Body of pancreas (tissue), 4 donors: ENCODE measurements around the gene MAGIX. TPM values are rescaled to one million over a fixed set of nuclear protein-coding genes. Genes with fewer than 3 reads are reported as not detected.

Experiments
- ATAC-seq: fragments of 150-250 bp; one replicate; pipeline ENCODE4 v1.9.1; 2016
- DNase-seq, 4 donors: peaks; one replicate each; pipeline ENCODE4 v3.0.0-alpha.2; 2019
- H3K27ac ChIP-seq, 4 donors: fragments of 200-600 bp; sonication (generic); 1 replicate in 3 of 4; 2 replicates in 1 of 4; pipeline versions ENCODE4 v1.5.1 to v1.6.1; 2016 to 2019; ENCODE audit warnings: mild to moderate bottlenecking in 1 of 4, mixed read lengths in 1 of 4, moderate library complexity in 1 of 4
- H3K27me3 ChIP-seq, 2 donors: fragments of 200-600 bp; sonication (generic); one replicate each; pipeline ENCODE4 v1.6.0; 2016; ENCODE audit warnings: mild to moderate bottlenecking in 1 of 2
- H3K36me3 ChIP-seq, 2 donors: fragments of 200-600 bp; sonication (generic); replicated peaks in 1 of 2; 2 replicates each; pipeline ENCODE4 v1.5.1; 2016; ENCODE audit warnings: low read depth in 2 of 2; ENCODE audit not compliant: insufficient read depth in 1 of 2
- H3K4me1 ChIP-seq: fragments of 200-600 bp; sonication (generic); one replicate; pipeline ENCODE4 v1.6.0; 2016
- H3K4me3 ChIP-seq, 2 donors: fragments of 200-600 bp; sonication (generic); 1 replicate in 1 of 2; 2 replicates in 1 of 2; pipeline ENCODE4 v1.5.1; 2016 to 2019
- H3K9me3 ChIP-seq, 3 donors: fragments of 200-600 bp; sonication (generic); 1 replicate in 2 of 3; 2 replicates in 1 of 3; pipeline ENCODE4 v1.5.1; 2016
- POLR2A ChIP-seq, 3 donors: fragments of 450-650 bp; IDR thresholded peaks; one replicate each; pipeline ENCODE4 v1.6.1; 2016; ENCODE audit warnings: antibody characterized with exemption in 3 of 3, mild to moderate bottlenecking in 2 of 3
- WGBS, 2 donors: methylation state at CpG; one replicate each; pipeline ENCODE4 v1.1.5; 2017; 5-methylcytosine and 5-hydroxymethylcytosine counted together
- intact Hi-C: fragments of 100-400 bp; cut with DNase I; formaldehyde crosslinking; loops from one replicate; pipeline ENCODE4 v1.15.1; 2023
- total RNA-seq, 2 donors: library from RNA; depleted of rRNA; stranded (reverse); fragments of >200 nt; gene quantifications; one replicate each; pipeline ENCODE4 v1.1.0, GENCODE V29; 2016
- TF ChIP-seq, protein P1 (sequence below), 7 experiments: fragments of 450-650 bp in 4 of 7; fragments of 200-600 bp in 3 of 7; sonication (generic) in 3 of 7; IDR thresholded peaks; one replicate each; pipeline ENCODE4 v1.5.1; 2016 to 2019; ENCODE audit warnings: antibody characterized with exemption in 7 of 7

MAGIX gene
- total RNA-seq, 2 donors from 2014 or later = 13.2 to 40.9 TPM

DNA sequence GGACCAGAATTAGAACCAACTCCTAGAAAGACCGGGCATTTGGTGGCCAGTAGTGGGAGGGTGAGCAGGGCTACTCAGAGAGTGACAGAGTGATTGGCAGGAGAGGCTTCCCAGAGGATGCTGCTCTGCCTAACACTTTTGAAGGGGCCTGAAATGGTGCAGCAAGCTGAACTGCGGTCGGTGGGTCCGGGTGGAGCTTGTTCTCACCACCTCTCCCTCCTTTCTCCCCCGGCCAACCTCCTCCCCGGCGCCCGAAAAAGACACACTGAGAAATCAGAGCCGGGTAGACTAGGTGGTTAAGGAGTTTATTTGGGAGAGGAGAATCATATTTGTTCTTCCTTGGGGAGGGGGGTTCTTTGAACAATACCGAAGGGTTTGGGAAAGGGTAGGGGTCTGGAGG, 25.0 kb downstream of the MAGIX start:
- intact Hi-C loops = no loop called here
- ATAC-seq = no peak
- TF ChIP-seq, protein P1, sequence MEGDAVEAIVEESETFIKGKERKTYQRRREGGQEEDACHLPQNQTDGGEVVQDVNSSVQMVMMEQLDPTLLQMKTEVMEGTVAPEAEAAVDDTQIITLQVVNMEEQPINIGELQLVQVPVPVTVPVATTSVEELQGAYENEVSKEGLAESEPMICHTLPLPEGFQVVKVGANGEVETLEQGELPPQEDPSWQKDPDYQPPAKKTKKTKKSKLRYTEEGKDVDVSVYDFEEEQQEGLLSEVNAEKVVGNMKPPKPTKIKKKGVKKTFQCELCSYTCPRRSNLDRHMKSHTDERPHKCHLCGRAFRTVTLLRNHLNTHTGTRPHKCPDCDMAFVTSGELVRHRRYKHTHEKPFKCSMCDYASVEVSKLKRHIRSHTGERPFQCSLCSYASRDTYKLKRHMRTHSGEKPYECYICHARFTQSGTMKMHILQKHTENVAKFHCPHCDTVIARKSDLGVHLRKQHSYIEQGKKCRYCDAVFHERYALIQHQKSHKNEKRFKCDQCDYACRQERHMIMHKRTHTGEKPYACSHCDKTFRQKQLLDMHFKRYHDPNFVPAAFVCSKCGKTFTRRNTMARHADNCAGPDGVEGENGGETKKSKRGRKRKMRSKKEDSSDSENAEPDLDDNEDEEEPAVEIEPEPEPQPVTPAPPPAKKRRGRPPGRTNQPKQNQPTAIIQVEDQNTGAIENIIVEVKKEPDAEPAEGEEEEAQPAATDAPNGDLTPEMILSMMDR (IDR thresholded peaks at IDR 0.05) = no peak
- TF ChIP-seq POLR2A (IDR thresholded peaks at IDR 0.05) = no peak

DNA sequence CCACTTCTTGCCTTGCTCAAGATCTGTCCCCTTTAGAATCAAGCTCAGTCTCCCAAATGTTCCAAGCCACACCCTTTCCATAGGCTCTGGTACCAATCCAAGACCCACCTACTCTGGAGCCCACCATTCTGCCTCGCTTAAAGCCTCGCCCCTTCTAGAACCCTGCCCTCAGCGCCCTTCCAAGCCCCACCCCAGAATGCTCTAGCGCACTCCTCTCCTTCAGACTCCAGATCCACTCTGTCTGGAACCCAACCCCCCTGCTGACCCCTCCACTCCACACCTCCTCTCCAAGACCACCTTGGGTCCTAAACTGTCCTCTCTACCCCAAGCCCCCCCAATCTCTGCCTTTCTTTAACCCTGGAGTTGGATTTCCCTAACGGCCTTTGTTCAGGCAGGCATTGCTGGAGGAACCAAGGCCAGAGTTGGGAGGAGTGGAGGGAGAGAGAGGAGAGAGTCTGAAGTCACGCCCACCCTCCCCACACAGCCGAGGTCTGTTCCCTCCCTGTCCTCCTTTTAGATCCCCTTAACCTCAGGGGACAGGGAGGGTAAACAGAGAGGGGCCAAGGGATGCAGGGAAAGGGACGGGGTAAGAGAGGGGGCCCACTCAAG, 26.0 kb downstream of the MAGIX start:
- Histone ChIP-seq H3K4me1 (peaks cover 20% of the 10 kb centered on the region), H3K9me3 (no peaks in the 10 kb centered on the region), H3K27me3 (no peaks in the 10 kb centered on the region), H3K4me3 (no peak overlapping the region), H3K27ac (no peak overlapping the region), H3K36me3 (no peaks in the 10 kb centered on the region)
- no peak for DNase-seq
- intact Hi-C loops = no loop called here
- no peak for ATAC-seq
- no peak for TF ChIP-seq POLR2A (IDR thresholded peaks at IDR 0.05)
- TF ChIP-seq, protein P1 (IDR thresholded peaks at IDR 0.05) = no peak
- 66 to 70% methylated on average over 8 of the region's 8 CpGs for WGBS, 2 donors

More for the DNA sequence above, 25.0 kb downstream of the MAGIX start:
- 69 to 74% methylated on average over 4 to 10 of the region's 10 CpGs for WGBS, 2 donors
- Histone ChIP-seq H3K27ac (peak overlapping the region in 1 of 4 donors; percentile 77), H3K36me3 (no peaks in the 10 kb centered on the region), H3K4me1 (peaks cover 20% of the 10 kb centered on the region), H3K27me3 (no peaks in the 10 kb centered on the region), H3K4me3 (no peak overlapping the region), H3K9me3 (no peaks in the 10 kb centered on the region)
- no peak for DNase-seq

DNA sequence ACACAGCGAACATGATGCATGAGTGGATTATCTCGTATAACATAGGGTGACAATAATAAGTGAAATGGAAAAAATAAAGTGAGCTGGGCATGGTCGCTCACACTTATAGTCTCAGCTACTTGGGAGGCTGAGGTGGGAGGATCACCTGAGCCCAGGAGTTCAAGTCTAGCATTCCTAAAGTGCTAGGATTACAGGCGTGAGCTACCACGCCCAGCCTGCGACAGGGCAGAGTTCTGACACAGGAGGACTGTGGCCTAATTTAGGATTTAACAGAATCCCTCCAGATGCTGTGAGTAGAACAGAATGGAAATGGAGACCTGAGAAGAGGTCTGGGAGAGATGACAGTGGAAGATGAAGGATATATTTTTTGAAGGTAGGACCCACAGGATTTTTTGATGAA, 27.0 kb downstream of the MAGIX start:
- TF ChIP-seq POLR2A (IDR thresholded peaks at IDR 0.05) = no peak
- TF ChIP-seq, protein P1 (IDR thresholded peaks at IDR 0.05) = no peak
- Histone ChIP-seq H3K9me3 (no peaks in the 10 kb centered on the region), H3K36me3 (no peaks in the 10 kb centered on the region), H3K27me3 (no peaks in the 10 kb centered on the region), H3K4me3 (no peak overlapping the region), H3K27ac (peak overlapping the region in 3 of 4 donors; percentile 77 to 87 (median 78)), H3K4me1 (peaks cover 17% of the 10 kb centered on the region)
- DNase-seq (no peak), ATAC-seq (no peak)
- intact Hi-C loops = no loop called here
- 76 to 82% methylated on average over 6 of the region's 6 CpGs for WGBS, 2 donors

DNA sequence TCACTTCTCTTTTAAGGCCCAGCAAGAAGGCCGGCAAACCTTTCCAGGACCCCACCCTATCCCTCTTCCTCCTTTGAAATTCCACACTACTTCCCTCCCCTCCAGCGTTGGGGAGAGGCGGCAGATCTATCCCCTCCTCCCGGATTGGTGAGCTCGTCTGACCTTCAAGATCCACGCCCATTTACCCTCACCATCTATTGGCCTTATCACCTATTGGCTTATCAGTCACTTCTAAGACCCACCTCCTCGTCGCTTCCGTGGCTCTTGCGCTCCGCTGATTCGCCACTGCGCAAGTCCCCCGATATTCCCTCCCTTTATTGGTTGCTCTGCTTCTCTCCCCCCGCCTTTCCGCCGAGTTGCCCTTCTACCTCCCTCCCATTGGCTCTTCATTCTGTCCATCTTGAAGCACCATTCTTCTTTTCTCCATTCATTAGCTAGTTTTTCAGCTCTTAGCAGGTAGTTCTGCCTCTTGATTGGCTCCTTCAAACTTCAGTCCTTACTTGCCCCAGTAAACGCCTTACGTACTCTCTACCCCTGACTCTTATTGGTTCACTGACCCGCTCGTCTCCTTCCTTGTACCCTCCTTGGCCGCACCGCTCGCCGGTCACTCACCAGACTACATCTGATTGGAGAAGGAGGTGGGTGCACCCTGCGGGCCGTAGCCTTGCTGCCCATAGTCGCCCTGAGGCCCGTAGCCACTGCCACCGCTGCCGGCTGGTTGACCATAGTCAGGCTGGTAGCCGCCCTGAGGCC, 28.4 kb downstream of the MAGIX start:
- ATAC-seq (peak; percentile 91), DNase-seq (peak; percentile 89 to 97 (median 92))
- H3K4me1 ChIP-seq = peaks cover 10% of the 10 kb centered on the region
- peak overlapping the region; percentile 27 to 43 for H3K4me3 ChIP-seq
- 0% methylated on average over 25 of the region's 32 CpGs for WGBS, 2 donors
- H3K27me3 ChIP-seq = no peaks in the 10 kb centered on the region
- H3K27ac ChIP-seq = peak overlapping the region; percentile 79 to 95 (median 86)
- no peaks in the 10 kb centered on the region for H3K9me3 ChIP-seq
- TF ChIP-seq POLR2A (IDR thresholded peaks at IDR 0.05) = peak; percentile 83 to 93 (median 92)
- TF ChIP-seq, protein P1 (IDR thresholded peaks at IDR 0.05) = no peak
- intact Hi-C loops = no loop called here
- H3K36me3 ChIP-seq = no peaks in the 10 kb centered on the region
